Measurements from ENCODE around the gene ABCA12.

GRCh38 chr2:215029936-215030335, 108.5 kb downstream of the ABCA12 start:
- TF ChIP-seq CTCF (IDR thresholded peaks at IDR 0.05) (no peak), POLR2A (IDR thresholded peaks at IDR 0.05) (no peak)

Measured in body of pancreas (tissue), 4 donors.